ENCODE results near the gene ANKFN1.

Gene ANKFN1

GRCh38 chr17:56351675-56352074, 198.4 kb downstream of the ANKFN1 start:
- H3K27ac ChIP-seq, result no peak overlapping the region
- no peak for TF ChIP-seq ZFX (IDR thresholded peaks at IDR 0.05)
- no peak for TF ChIP-seq CTCF (conservative IDR thresholded peaks at IDR 0.05)

- H3K27ac ChIP-seq, result no peak overlapping the region
- no peak for TF ChIP-seq ZFX (IDR thresholded peaks at IDR 0.05)
- no peak for TF ChIP-seq CTCF (conservative IDR thresholded peaks at IDR 0.05)
Measured at GRCh38 chr17:56358651-56359050, 205.4 kb downstream of the ANKFN1 start.

GRCh38 chr17:56359518-56359917, 206.2 kb downstream of the ANKFN1 start:
- no peak for TF ChIP-seq ZFX (IDR thresholded peaks at IDR 0.05)
- no peak for TF ChIP-seq CTCF (conservative IDR thresholded peaks at IDR 0.05)
- no peak overlapping the region for H3K27ac ChIP-seq

GRCh38 chr17:56367366-56367765, 214.1 kb downstream of the ANKFN1 start:
- H3K27ac ChIP-seq, result no peak overlapping the region
- TF ChIP-seq ZFX (IDR thresholded peaks at IDR 0.05) (no peak), CTCF (conservative IDR thresholded peaks at IDR 0.05) (no peak)

- TF ChIP-seq ZFX (IDR thresholded peaks at IDR 0.05) (no peak), CTCF (conservative IDR thresholded peaks at IDR 0.05) (no peak)
Measured at GRCh38 chr17:56373981-56374833, 220.9 kb downstream of the ANKFN1 start.

GRCh38 chr17:56389356-56389755, 236.1 kb downstream of the ANKFN1 start:
- H3K27ac ChIP-seq, result no peak overlapping the region
- no peak for TF ChIP-seq ZFX (IDR thresholded peaks at IDR 0.05)
- TF ChIP-seq CTCF (conservative IDR thresholded peaks at IDR 0.05), result no peak

More at GRCh38 chr17:56373981-56374833, 220.9 kb downstream of the ANKFN1 start:
- no peak overlapping the region for H3K27ac ChIP-seq

GRCh38 chr17:56392321-56392720, 239.0 kb downstream of the ANKFN1 start:
- no peak for TF ChIP-seq CTCF (conservative IDR thresholded peaks at IDR 0.05)
- no peak for TF ChIP-seq ZFX (IDR thresholded peaks at IDR 0.05)
- H3K27ac ChIP-seq, result no peak overlapping the region

Measured in C4-2B (cell line).